Measurements from ENCODE around the gene ELMO3. TPM values are rescaled to one million over a fixed set of nuclear protein-coding genes. Genes with fewer than 3 reads are reported as not detected.

ELMO3 gene
- total and polyA plus RNA-seq, 2 donors (not counting 3 experiments of a cell fraction or from before 2014, with no cell fraction given): 3.9 to 5.7 TPM

GRCh38 chr16:67170168-67170948 is 28.6 kb upstream of the ELMO3 start, which contains the start of gene NOL3:
Gene NOL3 (plus strand): TSS chr16:67170538.
- H3K36me3 ChIP-seq (ENCODE audit: control insufficient read depth in 2 of 2, extremely low read depth in 1 of 2, insufficient read depth in 2 of 2, low read length in 2 of 2): no peaks in the 10 kb centered on the region
- peaks cover 13 to 19% of the 10 kb centered on the region in 2 experiments for H3K27me3 ChIP-seq (ENCODE audit: control insufficient read depth in 2 of 2, insufficient read depth in 2 of 2, low read length in 2 of 2)
- ChIA-PET POLR2A (interaction anchor here (0.9 to 1.2 kb wide), 3 partner anchors 9 to 11 kb away, joined by 3 to 6 read pairs (median 3); partner anchors contain the start of genes FBXL8 and TRADD), CTCF (interaction anchor here (1.0 to 4.2 kb wide), 13 partner anchors 8 to 302 kb away, joined by 3 to 29 read pairs (median 7); partner anchors contain the start of genes EXOC3L1, FBXL8, MATCAP1 and TRADD)
- H3K9me3 ChIP-seq (replicated peaks; ENCODE audit: control insufficient read depth, insufficient read depth, low read length): no peaks in the 10 kb centered on the region
- H3K4me1 ChIP-seq (ENCODE audit: control insufficient read depth, extremely low read depth, insufficient read depth, low read length): peaks cover 27% of the 10 kb centered on the region
- H3K27ac ChIP-seq (ENCODE audit: insufficient read depth, low read depth, low read length): peak within 1 kb of the TSS; percentile 74
- no peaks in the 10 kb centered on the region for H4K20me1 ChIP-seq (replicated peaks; ENCODE audit: control insufficient read depth, extremely low read depth, insufficient read depth, low read length)
- intact Hi-C loops (cut with micrococcal nuclease): no loop called here
- H3K4me2 ChIP-seq (ENCODE audit: insufficient read depth, low read length): peak within 1 kb of the TSS; percentile 77
- peak; percentile 47 for TF ChIP-seq POLR2AphosphoS5 (IDR thresholded peaks at IDR 0.05; ENCODE audit: insufficient read depth, low read depth, low read length)
- TF ChIP-seq JUN (IDR thresholded peaks at IDR 0.05; ENCODE audit: borderline replicate concordance, insufficient read depth, insufficient read length, low read depth): no peak
- TF ChIP-seq EZH2 (IDR thresholded peaks at IDR 0.05; ENCODE audit: borderline replicate concordance, low read depth, low read length, severe bottlenecking): no peak
- TF ChIP-seq CTCF (IDR thresholded peaks at IDR 0.05; ENCODE audit: extremely low read depth in 1 of 2, insufficient read depth in 1 of 2, low read depth in 1 of 2, low read length in 2 of 2): peak in 1 of 2 donors; percentile 6
- TF ChIP-seq MAX (IDR thresholded peaks at IDR 0.05; ENCODE audit: insufficient read depth, insufficient read length): no peak
- TF ChIP-seq POLR2A (IDR thresholded peaks at IDR 0.05; ENCODE audit: low read depth, low read length): peak; percentile 63
- no peak for TF ChIP-seq MYC (IDR thresholded peaks at IDR 0.05; ENCODE audit: low read depth, low read length)
- no peaks in the 10 kb centered on the region for H3K79me2 ChIP-seq (ENCODE audit: control insufficient read depth, insufficient read depth, low read length)
- H3K4me3 ChIP-seq (replicated peaks in 1 of 3; ENCODE audit: insufficient read depth in 1 of 3, low read depth in 1 of 3, low read length in 3 of 3): peak within 1 kb of the TSS; percentile 29 to 50 (median 34)
- peak; percentile 88 for DNase-seq (ENCODE audit: low read depth, low spot score)
- no peaks in the 10 kb centered on the region for H3K9me1 ChIP-seq (replicated peaks; ENCODE audit: control insufficient read depth, extremely low read depth, insufficient read depth, low read length)
- dilution Hi-C loops (cut with MboI; ENCODE audit: extremely low pct_ligation_motif_present, low sequenced_read_pairs): no loop called here
- H2AFZ ChIP-seq (ENCODE audit: low read depth, low read length): peak within 1 kb of the TSS; percentile 80
- BruUV-seq (replicated peaks): no TSS peak
- peak; percentile 76 for FAIRE-seq
- peak within 1 kb of the TSS; percentile 72 for H3K9ac ChIP-seq (replicated peaks; ENCODE audit: extremely low read depth, insufficient read depth, low read length)

All from endothelial cell of umbilical vein (primary cell).